Heart right ventricle (tissue), 16 donors: ENCODE measurements around the gene PDE6D. TPM values are rescaled to one million over a fixed set of nuclear protein-coding genes. Genes with fewer than 3 reads are reported as not detected.
A peak's percentile ranks its signal among the peaks of the same experiment; 100 is the strongest.

Source experiments
- ATAC-seq, 8 donors: fragments of 200-7000 bp; cut with Tn5 transposase; one replicate each; pipeline ENCODE4 v1.9.1; 2020; ENCODE audit warnings: mild to moderate bottlenecking in 8 of 8, moderate library complexity in 8 of 8, moderate number of reproducible peaks in 1 of 8
- DNase-seq, 2 donors: peaks; one replicate each; pipeline ENCODE4 v3.0.0-alpha.2; 2020
- H3K27ac ChIP-seq, 10 donors: fragments of 200-600 bp; sonication (generic) in 2 of 10; one replicate each; pipeline versions ENCODE4 v1.5.0 to v1.8.0; 2020 to 2022; ENCODE audit warnings: mild to moderate bottlenecking in 3 of 10
- H3K27me3 ChIP-seq, 7 donors: fragments of 200-600 bp; one replicate each; pipeline ENCODE4 v1.8.0; 2021 to 2022; ENCODE audit warnings: mild to moderate bottlenecking in 2 of 7
- H3K36me3 ChIP-seq, 9 donors: fragments of 200-600 bp; sonication (generic) in 1 of 9; one replicate each; pipeline versions ENCODE4 v1.5.0 to v1.8.0; 2020 to 2022; ENCODE audit warnings: mild to moderate bottlenecking in 2 of 9
- H3K4me1 ChIP-seq, 9 donors: fragments of 200-600 bp; sonication (generic) in 1 of 9; one replicate each; pipeline versions ENCODE4 v1.5.0 to v1.8.0; 2020 to 2022; ENCODE audit warnings: mild to moderate bottlenecking in 4 of 9
- H3K4me3 ChIP-seq, 10 donors: fragments of 200-600 bp; sonication (generic) in 2 of 10; one replicate each; pipeline versions ENCODE4 v1.5.0 to v1.8.0; 2020 to 2022; ENCODE audit warnings: mild to moderate bottlenecking in 7 of 10, moderate library complexity in 2 of 10
- H3K9me3 ChIP-seq, 11 donors: fragments of 200-600 bp in 10 of 11; sonication (generic) in 2 of 11; one replicate each; pipeline versions ENCODE4 v1.5.0 to v1.8.0; 2013 to 2022; ENCODE audit warnings: mild to moderate bottlenecking in 2 of 11, control low read depth in 1 of 11, moderate library complexity in 1 of 11
- WGBS, 2 donors: extraction: QIAGEN DNeasy Blood & Tissue Kit; methylation state at CpG; one replicate each; pipeline ENCODE4 v1.1.7; 2013; ENCODE audit warnings: inconsistent platforms in 1 of 2; 5-methylcytosine and 5-hydroxymethylcytosine counted together
- intact Hi-C, 10 donors: fragments of 100-400 bp; cut with DNase I; formaldehyde crosslinking; loops; one replicate each; pipeline versions ENCODE4 v1.11.1 to v1.14.2; 2022
- polyA plus RNA-seq, 2 donors: library from polyadenylated mRNA; stranded (reverse); fragments of 200-250 nt; gene quantifications; one replicate each; pipeline ENCODE4 v1.2.3, GENCODE V29; 2013
- total RNA-seq, 10 donors: library from RNA; stranded (reverse); fragmentation: NEBNext Ultra II Directional in 3 of 10; extraction: Animal tissue kit (Norgen Biotek cat#: 25700) in 3 of 10; gene quantifications; one replicate each; pipeline versions ENCODE4 v1.2.1 to v1.2.4, GENCODE V29; 2021 to 2023
- TF ChIP-seq, protein P1 (sequence below), 9 donors: fragments of 200-600 bp; sonication (generic) in 2 of 9; IDR thresholded peaks; one replicate each; pipeline versions ENCODE4 v1.5.0 to v1.8.0; 2021 to 2022; ENCODE audit warnings: antibody characterized with exemption in 9 of 9, mild to moderate bottlenecking in 5 of 9, moderate library complexity in 1 of 9
- donor health status: Arrhythmogenic right ventricular cardiomyopathy.
- donor health status: ischemic (EF 13 %, LVEDD 7.1; RV severe dilation, severe dysfunction).
- donor health status: healthy with polysubstance abuse.
- donor health status: DM: no; HTN: yes; CAD: no.
- donor health status: DM: no; HTN: no; CAD: no.
- donor health status: ischemic (EF 25% LVEDD 6.9; RV normal size, moderate dysfunction).
- donor health status: ischemic (EF 25% LVEDD 5.7; RV mildly dilated, moderate dysfunction).
- donor health status: healthy.
- donor health status: DM: yes; HTN: yes; CAD: no.
- donor health status: Ischemic cardiomyopathy.
- donor health status: ischemic (EF 35%, LVEDD 5.7; RV mildly dilated, moderate dysfunction).
- donor health status: nonischemic (EF 11% LVEDD 7.7; RV severe dilation, severe dysfunction).
- donor health status: DM: yes; HTN: yes; CAD: no.
- donor health status: PGD.
- donor health status: ischemic (EF 29% LVEDD 5.4; RV normal size, mild dysfunction).
- donor health status: nonischemic (EF 23%, LVEDD 6.1; RV moderate dilation, normal function).

The PDE6D gene
- total and polyA plus RNA-seq, 12 donors = 11.4 to 31.2 (median 18.4) TPM

DNA sequence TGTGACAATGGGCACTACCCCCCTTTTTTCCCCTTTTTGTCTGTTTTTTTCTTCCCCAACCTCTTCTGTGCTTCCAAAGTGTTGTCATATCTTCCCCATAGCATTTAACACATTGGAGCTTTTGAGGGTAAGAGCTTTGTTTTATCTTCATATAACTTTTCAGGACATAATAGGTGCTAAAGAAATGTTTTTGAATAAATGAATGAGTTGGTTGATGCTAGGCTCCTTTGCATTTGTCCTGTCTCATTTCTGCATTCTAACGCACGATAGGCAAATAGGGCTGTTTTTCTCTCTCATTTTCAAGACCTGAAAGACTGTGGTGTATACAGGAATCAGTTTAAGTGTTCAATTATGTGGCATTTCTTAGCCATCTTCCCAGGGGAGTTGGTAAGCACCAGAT, 4.3 kb upstream of the PDE6D start:
- Histone ChIP-seq H3K4me1 (peaks cover 2 to 63% (median 51%) of the 10 kb centered on the region in 9 donors), H3K4me3 (peak overlapping the region in 3 of 10 donors; percentile 77 to 97 (median 94)), H3K27ac (peak overlapping the region in 2 of 10 donors; percentile 68 to 82), H3K9me3 (no peaks in the 10 kb centered on the region), H3K36me3 (peaks cover 0 to 22% (median 0%) of the 10 kb centered on the region in 9 donors), H3K27me3 (no peaks in the 10 kb centered on the region)
- ATAC-seq (no peak), DNase-seq (no peak)
- TF ChIP-seq, protein P1, sequence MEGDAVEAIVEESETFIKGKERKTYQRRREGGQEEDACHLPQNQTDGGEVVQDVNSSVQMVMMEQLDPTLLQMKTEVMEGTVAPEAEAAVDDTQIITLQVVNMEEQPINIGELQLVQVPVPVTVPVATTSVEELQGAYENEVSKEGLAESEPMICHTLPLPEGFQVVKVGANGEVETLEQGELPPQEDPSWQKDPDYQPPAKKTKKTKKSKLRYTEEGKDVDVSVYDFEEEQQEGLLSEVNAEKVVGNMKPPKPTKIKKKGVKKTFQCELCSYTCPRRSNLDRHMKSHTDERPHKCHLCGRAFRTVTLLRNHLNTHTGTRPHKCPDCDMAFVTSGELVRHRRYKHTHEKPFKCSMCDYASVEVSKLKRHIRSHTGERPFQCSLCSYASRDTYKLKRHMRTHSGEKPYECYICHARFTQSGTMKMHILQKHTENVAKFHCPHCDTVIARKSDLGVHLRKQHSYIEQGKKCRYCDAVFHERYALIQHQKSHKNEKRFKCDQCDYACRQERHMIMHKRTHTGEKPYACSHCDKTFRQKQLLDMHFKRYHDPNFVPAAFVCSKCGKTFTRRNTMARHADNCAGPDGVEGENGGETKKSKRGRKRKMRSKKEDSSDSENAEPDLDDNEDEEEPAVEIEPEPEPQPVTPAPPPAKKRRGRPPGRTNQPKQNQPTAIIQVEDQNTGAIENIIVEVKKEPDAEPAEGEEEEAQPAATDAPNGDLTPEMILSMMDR (IDR thresholded peaks at IDR 0.05) = no peak
- intact Hi-C loops = loop anchor here in 4 of 10 donors (10.0 kb wide), 2 partner anchors 171 to 181 kb away; no protein-coding TSS in a partner anchor
- 82 to 91% methylated on average over 2 of the region's 2 CpGs for WGBS, 2 donors

DNA sequence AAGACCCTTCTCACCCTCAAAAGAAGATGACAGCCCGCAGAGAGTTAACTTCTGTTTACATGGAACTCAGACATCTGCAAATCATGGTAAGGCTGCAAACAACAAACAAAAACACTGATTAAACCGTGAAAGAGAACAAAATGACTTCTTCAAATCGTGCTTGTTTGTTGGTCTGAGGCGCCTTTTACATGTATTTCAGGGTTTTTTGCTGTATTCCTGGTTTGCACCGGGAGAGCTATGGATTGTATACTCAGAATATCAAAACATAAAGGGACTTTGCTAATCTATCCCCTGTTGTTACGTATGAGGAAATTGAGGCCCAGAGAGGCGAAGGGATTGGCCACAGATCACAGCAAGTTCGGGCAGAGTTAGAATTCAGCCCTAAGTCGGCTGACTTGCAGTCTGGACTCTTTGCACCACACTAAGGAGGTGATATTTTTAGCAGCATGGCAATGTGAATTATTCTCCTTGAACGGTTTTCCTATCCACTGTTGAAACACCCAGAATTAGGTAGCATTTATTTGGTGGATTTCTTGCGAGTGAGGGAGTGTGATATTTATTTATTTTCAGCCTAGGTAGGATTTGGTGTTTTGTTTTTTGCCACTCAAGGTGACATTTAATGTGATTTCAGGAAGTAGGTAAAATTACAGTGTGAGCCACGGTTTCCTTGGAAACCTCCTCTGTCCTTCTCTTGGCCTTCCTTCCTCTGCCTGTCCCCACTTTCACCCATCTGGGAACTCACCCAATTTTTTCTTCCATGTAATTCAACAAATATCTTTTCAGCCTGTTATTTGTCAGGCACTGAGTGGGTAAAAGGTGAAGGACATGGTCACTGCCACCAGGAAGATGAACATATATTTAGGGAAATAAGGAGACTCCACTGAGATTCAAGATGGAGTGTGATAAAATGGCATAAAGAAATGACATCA, 980 bp upstream of the PDE6D start:
- peaks cover 4 to 54% (median 48%) of the 10 kb centered on the region in 9 donors for H3K4me1 ChIP-seq
- no peaks in the 10 kb centered on the region for H3K9me3 ChIP-seq
- H3K36me3 ChIP-seq = no peaks in the 10 kb centered on the region
- H3K27me3 ChIP-seq = no peaks in the 10 kb centered on the region
- 2 to 3% methylated on average over 12 of the region's 12 CpGs for WGBS, 2 donors
- peak overlapping the region; percentile 43 to 95 (median 88) for H3K27ac ChIP-seq
- peak overlapping the region; percentile 77 to 98 (median 90) for H3K4me3 ChIP-seq
- intact Hi-C loops = loop anchor here in 4 of 10 donors (10.0 kb wide), 2 partner anchors 167 to 177 kb away; no protein-coding TSS in a partner anchor
- TF ChIP-seq, protein P1 (IDR thresholded peaks at IDR 0.05) = no peak
- ATAC-seq (peak in 5 of 8 donors; percentile 2 to 32 (median 22)), DNase-seq (peak in 1 of 2 donors; percentile 20)

DNA sequence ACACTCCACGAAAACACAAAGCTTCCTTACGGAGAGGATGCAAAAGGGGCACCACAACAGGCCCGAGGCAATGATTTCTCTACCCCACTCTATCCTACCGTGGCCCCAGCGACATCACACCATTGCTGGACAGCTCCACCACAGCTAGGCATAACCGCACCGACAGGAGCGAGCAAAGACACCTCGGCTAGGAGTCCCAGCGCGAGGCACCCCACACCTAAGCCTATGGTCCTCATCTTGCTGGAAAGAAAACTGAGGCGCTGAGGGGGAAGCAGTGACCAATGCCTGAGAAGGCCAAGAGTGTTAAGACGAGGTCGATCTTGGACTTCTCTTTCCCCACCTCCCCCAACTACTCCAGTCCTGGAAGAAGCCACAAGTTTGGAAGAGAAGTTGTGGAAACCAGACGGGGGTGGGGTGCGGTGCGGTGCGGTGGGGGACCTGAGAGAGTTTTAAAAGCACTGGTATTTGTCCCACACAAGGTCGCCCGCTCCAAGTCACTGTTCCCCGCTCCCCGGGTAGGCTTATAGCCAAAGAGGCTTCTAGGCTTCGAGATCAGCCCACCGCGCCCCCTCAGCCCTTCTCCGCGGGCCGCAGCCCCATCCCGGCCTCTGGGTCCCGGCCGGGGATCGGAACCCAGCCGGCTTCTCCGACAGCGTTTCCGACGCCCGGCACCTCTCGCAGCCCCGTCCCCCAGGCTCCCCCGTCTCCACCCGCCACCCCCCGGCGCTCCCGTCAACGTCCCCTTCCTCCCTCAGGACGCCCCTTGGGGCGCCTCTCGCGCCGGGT, 766 bp downstream of the PDE6D start:
- intact Hi-C loops = loop anchor here in 4 of 10 donors (10.0 kb wide), 2 partner anchors 166 to 176 kb away; no protein-coding TSS in a partner anchor
- Histone ChIP-seq H3K4me3 (peak overlapping the region; percentile 77 to 98 (median 90)), H3K4me1 (peaks cover 2 to 41% (median 35%) of the 10 kb centered on the region in 9 donors), H3K27ac (peak overlapping the region in 9 of 10 donors; percentile 81 to 95 (median 89)), H3K9me3 (no peaks in the 10 kb centered on the region), H3K36me3 (peaks cover 0 to 4% (median 0%) of the 10 kb centered on the region in 9 donors), H3K27me3 (no peaks in the 10 kb centered on the region)
- TF ChIP-seq, protein P1 (IDR thresholded peaks at IDR 0.05) = no peak
- WGBS, 2 donors = 6 to 8% methylated on average over 49 to 51 of the region's 51 CpGs
- ATAC-seq (peak in 1 of 8 donors; percentile 22), DNase-seq (peak in 1 of 2 donors; percentile 11)
